Karpas-422 (cell line): ENCODE data around the gene SNX8. TPM values are rescaled to one million over a fixed set of nuclear protein-coding genes. Genes with fewer than 3 reads are reported as not detected.

Source experiments
- DNase-seq: peaks from one replicate; pipeline ENCODE4 v3.0.0-alpha.2; 2015
- H2AFZ ChIP-seq: fragments of 200-600 bp; sonication (generic); 2 replicates; pipeline ENCODE4 v1.6.1; 2014; ENCODE audit warnings: antibody characterized with exemption, low read length, mixed read lengths
- H3K27ac ChIP-seq: fragments of 200-600 bp; sonication (generic); 2 replicates; pipeline ENCODE4 v1.5.1; 2014; ENCODE audit warnings: mild to moderate bottlenecking, low read length, moderate library complexity
- H3K27me3 ChIP-seq: fragments of 200-600 bp; sonication (generic); 2 replicates; pipeline ENCODE4 v1.6.1; 2014; ENCODE audit warnings: low read length, mixed read lengths
- H3K36me3 ChIP-seq: fragments of 200-600 bp; sonication (generic); 2 replicates; pipeline ENCODE4 v1.6.1; 2014; ENCODE audit warnings: low read length, mixed read lengths; ENCODE audit not compliant: insufficient read depth
- H3K4me1 ChIP-seq: fragments of 200-600 bp; sonication (generic); 2 replicates; pipeline ENCODE4 v1.6.1; 2014; ENCODE audit warnings: mild to moderate bottlenecking, low read length, mixed read lengths
- H3K4me2 ChIP-seq: fragments of 200-600 bp; sonication (generic); 2 replicates; pipeline ENCODE4 v1.6.1; 2014; ENCODE audit warnings: low read length, low read depth, mild to moderate bottlenecking; ENCODE audit not compliant: poor library complexity, severe bottlenecking
- H3K4me3 ChIP-seq: fragments of 200-600 bp; sonication (generic); 2 replicates; pipeline ENCODE4 v1.5.1; 2014; ENCODE audit warnings: mild to moderate bottlenecking, antibody characterized with exemption, low read length, mixed read lengths
- H3K79me2 ChIP-seq: fragments of 200-600 bp; sonication (generic); 2 replicates; pipeline ENCODE4 v1.6.1; 2014; ENCODE audit warnings: mild to moderate bottlenecking, low read length, mixed read lengths
- H3K9ac ChIP-seq: fragments of 200-600 bp; sonication (generic); 2 replicates; pipeline ENCODE4 v1.6.0; 2014; ENCODE audit warnings: low read length
- H3K9me2 ChIP-seq: fragments of 200-600 bp; sonication (generic), shearing (Covaris generic); replicated peaks from 2 replicates; pipeline ENCODE4 v1.6.0; 2014; ENCODE audit warnings: mild to moderate bottlenecking, low read length, moderate library complexity; ENCODE audit not compliant: insufficient read depth
- H3K9me3 ChIP-seq: fragments of 300-700, 200-600 bp; sonication (generic); 2 replicates; pipeline ENCODE4 v1.6.1; 2014; ENCODE audit warnings: low read length, mixed read lengths
- H4K20me1 ChIP-seq: fragments of 200-600 bp; sonication (generic); 2 replicates; pipeline ENCODE4 v1.6.1; 2014; ENCODE audit warnings: mild to moderate bottlenecking, antibody characterized with exemption, low read length, low read depth; ENCODE audit not compliant: insufficient read depth
- total RNA-seq: library from RNA; depleted of rRNA; stranded (reverse); fragments of >200 nt; shearing (Covaris generic); gene quantifications from 2 replicates; pipeline ENCODE4 v1.2.3, GENCODE V29; 2014; ENCODE audit warnings: low replicate concordance

Gene SNX8
- total RNA-seq, 1 experiment from 2014 or later: 2.6 TPM

DNA sequence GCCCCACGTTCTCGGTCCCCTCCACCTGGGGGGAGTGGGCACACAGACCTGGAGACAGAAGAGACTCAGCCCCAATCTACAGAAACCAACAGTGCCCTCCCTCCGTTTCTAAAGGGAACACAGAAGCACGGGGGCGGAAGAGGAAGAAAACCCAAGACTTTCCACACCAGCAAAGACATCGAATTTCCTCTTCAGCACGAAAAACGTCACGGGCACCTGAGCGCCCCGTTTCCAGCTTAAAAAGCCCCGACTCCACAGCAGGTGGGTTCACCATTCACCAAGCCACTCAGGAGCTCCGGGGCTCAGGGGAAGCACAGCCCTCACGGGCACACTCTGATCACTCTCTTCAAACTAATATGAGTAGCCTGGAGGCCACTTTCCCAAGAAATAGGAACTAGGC is 52.6 kb downstream of the SNX8 start:
- DNase-seq: no peak
- Histone ChIP-seq H3K9ac (no peak overlapping the region), H3K4me3 (no peak overlapping the region), H3K79me2 (no peaks in the 10 kb centered on the region), H4K20me1 (no peaks in the 10 kb centered on the region), H3K27me3 (no peaks in the 10 kb centered on the region), H3K9me3 (no peaks in the 10 kb centered on the region), H3K9me2 (no peaks in the 10 kb centered on the region), H3K4me2 (no peak overlapping the region), H3K36me3 (no peaks in the 10 kb centered on the region), H2AFZ (no peak overlapping the region), H3K4me1 (no peaks in the 10 kb centered on the region; the same call in 1 of the 2 replicates), H3K27ac (no peak overlapping the region)

DNA sequence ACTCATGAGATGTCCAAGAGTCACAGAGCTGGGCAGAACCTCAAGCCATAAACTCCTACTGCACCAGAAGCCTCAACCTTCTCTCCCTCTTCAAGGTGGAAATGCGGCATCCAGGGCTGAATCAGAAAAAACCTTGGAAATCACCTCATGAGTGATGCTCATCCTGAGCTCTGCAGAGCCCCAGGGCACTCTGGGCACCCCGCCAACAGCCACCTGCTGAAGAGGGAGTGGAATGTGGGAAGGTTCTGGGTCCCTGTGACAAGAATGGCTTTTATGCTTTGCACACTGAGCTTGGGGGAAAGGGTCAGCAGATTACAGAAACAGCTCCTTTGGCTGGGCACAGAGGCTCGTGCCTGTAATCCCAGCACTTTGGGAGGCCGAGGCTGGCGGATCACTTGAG is 53.4 kb downstream of the SNX8 start:
- H3K4me3 ChIP-seq: no peak overlapping the region
- H2AFZ ChIP-seq: no peak overlapping the region
- no peaks in the 10 kb centered on the region for H3K36me3 ChIP-seq
- no peaks in the 10 kb centered on the region; the same call in 1 of the 2 replicates for H3K4me1 ChIP-seq
- no peaks in the 10 kb centered on the region for H3K27me3 ChIP-seq
- no peaks in the 10 kb centered on the region for H3K79me2 ChIP-seq
- no peak overlapping the region for H3K27ac ChIP-seq
- no peak overlapping the region for H3K4me2 ChIP-seq
- H3K9ac ChIP-seq: no peak overlapping the region
- H4K20me1 ChIP-seq: no peaks in the 10 kb centered on the region
- no peaks in the 10 kb centered on the region for H3K9me2 ChIP-seq
- no peaks in the 10 kb centered on the region for H3K9me3 ChIP-seq
- no peak for DNase-seq

DNA sequence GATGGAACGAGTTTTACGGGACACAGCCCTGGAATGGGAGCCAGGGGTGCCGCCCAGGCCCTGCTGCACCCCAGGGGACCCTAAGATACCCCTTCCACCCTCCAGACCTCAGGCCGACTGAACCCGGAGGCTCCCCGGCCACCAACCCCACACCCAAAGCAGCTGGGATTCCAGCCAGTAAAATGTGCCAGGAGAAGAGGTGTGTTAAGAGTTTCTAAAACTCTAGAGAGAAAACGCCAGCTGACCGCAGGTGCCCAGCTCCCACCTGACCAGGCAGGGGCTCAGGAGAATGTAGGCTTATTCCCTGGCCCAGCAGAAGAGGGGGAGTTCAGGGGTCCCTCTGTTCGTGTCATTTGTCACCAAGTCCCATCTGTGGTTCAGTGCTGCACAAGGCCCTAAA is 54.8 kb downstream of the SNX8 start:
- H3K36me3 ChIP-seq: no peaks in the 10 kb centered on the region
- no peak overlapping the region for H3K4me2 ChIP-seq
- H4K20me1 ChIP-seq: no peaks in the 10 kb centered on the region
- H3K4me1 ChIP-seq: no peaks in the 10 kb centered on the region; the same call in 1 of the 2 replicates
- no peak overlapping the region for H3K27ac ChIP-seq
- DNase-seq: no peak
- no peaks in the 10 kb centered on the region for H3K27me3 ChIP-seq
- no peak overlapping the region for H3K4me3 ChIP-seq
- no peak overlapping the region for H3K9ac ChIP-seq
- H3K9me3 ChIP-seq: no peaks in the 10 kb centered on the region
- no peak overlapping the region for H2AFZ ChIP-seq
- no peaks in the 10 kb centered on the region for H3K9me2 ChIP-seq
- H3K79me2 ChIP-seq: no peaks in the 10 kb centered on the region

DNA sequence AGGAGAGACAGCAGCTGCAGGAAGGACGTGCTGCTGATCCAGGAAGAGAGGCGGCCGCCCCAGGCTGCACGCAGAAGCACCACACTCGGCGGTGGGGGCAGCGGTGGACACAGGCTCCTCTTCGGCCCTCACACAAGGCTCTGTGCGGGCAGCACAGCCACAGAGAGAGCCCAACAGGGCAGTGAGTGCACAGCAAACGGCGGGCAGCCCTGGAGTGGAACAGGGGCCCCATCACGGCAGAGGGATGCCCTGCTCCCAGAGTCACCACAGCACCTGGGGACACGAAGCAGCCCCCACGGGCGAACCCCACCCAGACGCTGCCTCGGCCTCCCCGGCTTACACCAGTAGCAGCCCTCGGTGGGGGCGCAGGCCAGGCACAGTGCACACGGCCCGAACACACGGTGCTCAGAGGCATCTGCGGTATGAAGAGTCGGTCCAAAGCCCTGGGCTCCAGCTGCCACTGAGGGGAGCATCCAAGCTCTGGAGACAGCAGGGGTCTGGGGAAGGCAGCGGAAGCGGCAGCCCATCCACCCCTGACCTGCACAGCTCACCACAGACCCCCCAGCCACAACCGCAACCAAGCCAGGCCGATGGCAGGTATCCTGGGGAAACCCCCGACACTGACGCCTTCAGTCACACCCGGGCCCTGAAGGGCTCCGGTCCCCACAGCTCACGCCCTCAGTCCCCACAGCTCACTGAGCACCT is 55.4 kb downstream of the SNX8 start:
- H4K20me1 ChIP-seq: no peaks in the 10 kb centered on the region
- no peak overlapping the region for H3K4me3 ChIP-seq
- no peaks in the 10 kb centered on the region for H3K9me3 ChIP-seq
- H3K36me3 ChIP-seq: no peaks in the 10 kb centered on the region
- H3K4me2 ChIP-seq: no peak overlapping the region
- H2AFZ ChIP-seq: no peak overlapping the region
- H3K27me3 ChIP-seq: no peaks in the 10 kb centered on the region
- no peak for DNase-seq
- H3K9ac ChIP-seq: no peak overlapping the region
- H3K79me2 ChIP-seq: no peaks in the 10 kb centered on the region
- H3K9me2 ChIP-seq: no peaks in the 10 kb centered on the region
- H3K4me1 ChIP-seq: no peaks in the 10 kb centered on the region; the same call in 1 of the 2 replicates
- H3K27ac ChIP-seq: no peak overlapping the region

DNA sequence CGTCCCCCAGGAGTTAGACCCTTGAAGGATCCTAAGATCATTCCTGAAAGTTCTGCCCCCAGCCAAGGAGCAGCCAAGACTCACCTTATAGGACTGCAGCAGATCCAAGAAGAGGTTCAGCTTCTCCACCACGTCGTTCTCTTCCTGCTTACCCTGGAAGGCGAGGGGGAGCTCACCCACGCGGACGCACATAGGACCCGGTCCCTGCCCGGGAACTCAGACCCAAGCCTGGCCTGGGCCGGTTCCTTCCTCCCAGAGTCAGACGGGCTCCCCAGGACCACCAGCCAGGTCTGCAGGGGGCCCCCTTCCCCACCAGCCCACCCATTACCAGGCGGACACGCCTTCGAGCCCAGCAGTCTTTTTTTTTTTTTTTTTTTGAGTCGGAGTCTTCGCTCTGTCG is 56.6 kb downstream of the SNX8 start:
- Histone ChIP-seq H3K4me1 (no peaks in the 10 kb centered on the region; the same call in 1 of the 2 replicates), H3K79me2 (no peaks in the 10 kb centered on the region), H3K27me3 (no peaks in the 10 kb centered on the region), H3K9me3 (no peaks in the 10 kb centered on the region), H3K36me3 (no peaks in the 10 kb centered on the region), H2AFZ (no peak overlapping the region), H3K9me2 (no peaks in the 10 kb centered on the region), H3K4me2 (no peak overlapping the region), H3K9ac (no peak overlapping the region), H3K27ac (no peak overlapping the region), H3K4me3 (no peak overlapping the region), H4K20me1 (no peaks in the 10 kb centered on the region)
- no peak for DNase-seq

DNA sequence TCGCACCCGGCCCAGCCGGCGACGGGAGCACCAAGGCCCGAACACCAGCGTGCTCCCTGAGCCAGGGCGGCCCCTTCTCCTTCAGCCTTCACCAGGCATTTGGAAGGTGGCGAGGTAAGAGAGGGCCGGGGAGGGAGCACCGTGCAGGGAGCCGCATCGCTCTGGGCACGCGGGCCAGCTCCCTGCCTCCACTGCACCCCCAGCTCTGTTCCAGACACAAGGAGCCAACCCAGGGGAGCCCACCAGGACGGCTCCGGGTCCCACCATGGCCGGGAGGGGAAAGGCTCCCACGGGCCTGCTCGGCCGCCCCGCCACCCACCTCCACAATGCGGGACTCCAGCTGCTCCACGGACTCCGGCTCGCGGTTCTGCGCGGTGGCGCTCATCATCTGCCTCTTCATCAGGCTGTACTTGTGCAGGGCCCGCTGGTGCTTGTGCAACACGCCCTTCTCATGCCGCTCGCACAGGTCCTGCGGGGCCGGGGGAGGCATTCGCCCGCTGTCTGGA is 57.1 kb downstream of the SNX8 start:
- Histone ChIP-seq H4K20me1 (no peaks in the 10 kb centered on the region), H2AFZ (no peak overlapping the region), H3K4me1 (no peaks in the 10 kb centered on the region; the same call in 1 of the 2 replicates), H3K79me2 (no peaks in the 10 kb centered on the region), H3K36me3 (no peaks in the 10 kb centered on the region), H3K9me3 (no peaks in the 10 kb centered on the region), H3K4me2 (no peak overlapping the region), H3K9ac (no peak overlapping the region), H3K27me3 (no peaks in the 10 kb centered on the region), H3K4me3 (no peak overlapping the region), H3K27ac (no peak overlapping the region), H3K9me2 (no peaks in the 10 kb centered on the region)
- no peak for DNase-seq

DNA sequence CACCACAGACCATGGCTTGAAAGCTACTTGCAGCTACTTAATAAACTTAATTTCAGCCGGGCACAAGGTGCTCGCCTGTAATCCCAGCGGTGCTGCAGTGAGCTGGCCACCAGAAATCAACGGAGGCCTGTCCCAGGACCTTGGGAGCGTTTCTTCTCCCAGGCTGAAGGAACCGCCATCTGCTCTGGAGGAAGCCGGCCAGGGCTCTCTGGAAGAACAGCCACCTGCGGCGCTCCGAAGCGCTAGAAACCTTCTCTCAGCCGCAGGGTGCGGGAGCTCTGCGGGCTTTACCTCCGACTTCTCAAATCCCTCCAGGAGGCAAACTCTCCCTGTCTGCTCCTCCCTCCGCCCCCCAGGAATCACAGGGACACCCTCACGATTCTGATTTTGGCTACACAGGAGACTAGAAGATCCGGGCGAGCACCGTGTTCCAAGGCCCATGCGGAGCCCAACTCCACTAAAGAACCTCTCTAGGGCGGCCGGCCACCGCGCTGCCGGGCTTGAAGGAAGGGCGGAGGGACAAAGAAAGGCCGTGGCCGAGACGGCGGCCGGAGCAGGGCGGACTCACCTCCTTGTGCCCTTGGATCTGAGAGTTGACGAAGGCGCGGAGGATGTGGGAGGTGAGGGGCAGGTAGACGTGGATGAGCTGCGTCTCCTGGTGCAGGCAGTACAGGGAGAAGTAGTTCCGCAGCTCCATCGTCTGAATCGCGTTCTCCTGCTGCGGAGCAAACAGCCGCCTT is 57.8 kb downstream of the SNX8 start:
- Histone ChIP-seq H3K9ac (no peak overlapping the region), H3K27me3 (no peaks in the 10 kb centered on the region), H3K4me1 (no peaks in the 10 kb centered on the region; the same call in 1 of the 2 replicates), H3K27ac (no peak overlapping the region), H3K4me2 (no peak overlapping the region), H3K36me3 (no peaks in the 10 kb centered on the region), H2AFZ (no peak overlapping the region), H3K4me3 (no peak overlapping the region), H4K20me1 (no peaks in the 10 kb centered on the region), H3K79me2 (no peaks in the 10 kb centered on the region), H3K9me2 (no peaks in the 10 kb centered on the region), H3K9me3 (no peaks in the 10 kb centered on the region)
- DNase-seq: no peak
